Esophagus muscularis mucosa (tissue), 4 donors: ENCODE results near the gene PRKCQ.

Experiments used
- CTCF ChIP-seq, 3 experiments: fragments of 200-600 bp in 2 of 3; fragments of 450-650 bp in 1 of 3; sonication (generic) in 2 of 3; IDR thresholded peaks; one replicate each; pipeline ENCODE4 v1.5.1; 2017 to 2019; ENCODE audit warnings: antibody characterized with exemption in 3 of 3, mild to moderate bottlenecking in 2 of 3, moderate library complexity in 1 of 3
- EP300 ChIP-seq: sonication (generic); formaldehyde crosslinking; IDR thresholded peaks from one replicate; pipeline ENCODE4 v1.6.1; 2017; ENCODE audit warnings: antibody characterized with exemption
- POLR2A ChIP-seq: fragments of 450-650 bp; IDR thresholded peaks from one replicate; pipeline ENCODE4 v1.6.1; 2017; ENCODE audit warnings: antibody characterized with exemption, moderate library complexity, mild to moderate bottlenecking, low read depth

GRCh38 chr10:6396652-6397051 is 183.4 kb downstream of the PRKCQ start:
- TF ChIP-seq POLR2A (no peak), CTCF (IDR thresholded peaks at IDR 0.05) (no peak), EP300 (no peak)
